ENCODE measurements around the gene KIN. TPM values are rescaled to one million over a fixed set of nuclear protein-coding genes. Genes with fewer than 3 reads are reported as not detected.

The KIN gene, protein sequence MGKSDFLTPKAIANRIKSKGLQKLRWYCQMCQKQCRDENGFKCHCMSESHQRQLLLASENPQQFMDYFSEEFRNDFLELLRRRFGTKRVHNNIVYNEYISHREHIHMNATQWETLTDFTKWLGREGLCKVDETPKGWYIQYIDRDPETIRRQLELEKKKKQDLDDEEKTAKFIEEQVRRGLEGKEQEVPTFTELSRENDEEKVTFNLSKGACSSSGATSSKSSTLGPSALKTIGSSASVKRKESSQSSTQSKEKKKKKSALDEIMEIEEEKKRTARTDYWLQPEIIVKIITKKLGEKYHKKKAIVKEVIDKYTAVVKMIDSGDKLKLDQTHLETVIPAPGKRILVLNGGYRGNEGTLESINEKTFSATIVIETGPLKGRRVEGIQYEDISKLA
- total RNA-seq (1 to 10 TPM; 5.4 to 8.5 (median 6.9) TPM), polyA plus RNA-seq (10 to 100 TPM in 1 of 2 donors, 1 to 10 TPM in 1; 7.1 to 13.3 TPM)
- long read RNA-seq, donor 1, full-length matches to known transcripts: 2 of 7 reads
- long read RNA-seq, donor 1, partial matches to known transcripts: 3 of 7 reads
- long read RNA-seq, donor 1, other reads (novel, unspliced or antisense): 2 of 7 reads
- long read RNA-seq, donor 2, full-length matches to known transcripts: 4 of 9 reads
- long read RNA-seq, donor 2, partial matches to known transcripts: 5 of 9 reads
- long read RNA-seq, donor 2, other reads (novel, unspliced or antisense): 0 of 9 reads
- long read RNA-seq, donor 3, full-length matches to known transcripts: 3 of 7 reads
- long read RNA-seq, donor 3, partial matches to known transcripts: 4 of 7 reads
- long read RNA-seq, donor 3, other reads (novel, unspliced or antisense): 0 of 7 reads

DNA sequence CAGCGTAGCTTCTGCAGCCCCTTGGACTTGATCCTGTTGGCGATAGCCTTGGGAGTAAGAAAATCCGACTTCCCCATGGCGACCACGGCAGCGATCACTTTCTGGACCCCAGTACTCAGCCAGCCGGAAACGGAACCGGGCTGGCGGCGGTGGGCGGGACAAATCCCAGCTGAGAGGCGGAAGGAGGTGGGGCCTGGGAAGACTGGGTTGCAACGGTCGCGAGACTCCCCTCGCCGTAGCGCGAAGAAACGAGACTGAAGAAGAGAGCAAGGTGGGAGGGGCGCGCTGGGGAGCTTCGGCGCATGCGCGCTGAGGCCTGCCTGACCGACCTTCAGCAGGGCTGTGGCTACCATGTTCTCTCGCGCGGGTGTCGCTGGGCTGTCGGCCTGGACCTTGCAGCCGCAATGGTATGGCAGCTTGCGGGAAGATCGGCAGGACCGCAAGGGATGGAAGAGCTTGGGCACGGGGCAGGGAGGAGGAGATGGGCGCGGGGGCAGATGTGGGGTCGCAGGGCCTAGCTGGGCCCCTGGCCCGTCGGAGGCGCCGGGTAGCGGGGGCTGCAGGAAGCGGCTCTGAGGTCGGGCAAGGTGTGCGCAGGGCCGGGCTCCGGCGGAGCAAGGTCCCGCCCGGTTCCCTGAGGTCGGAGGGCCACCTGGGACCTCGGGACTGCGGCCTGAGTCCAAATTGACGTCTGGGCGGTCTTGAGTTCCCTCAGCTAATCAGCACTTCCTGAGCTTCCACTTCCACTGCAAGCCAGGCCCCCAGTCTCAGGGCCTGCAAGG, at the start of gene KIN, which contains the start of gene ATP5F1C:
TSS of gene KIN (minus strand) at position 137 of the 782 bp plus-strand sequence. CDS start at position 77, 60 bp downstream.
TSS of gene ATP5F1C (plus strand) at position 321 of the 782 bp plus-strand sequence. CDS start at position 352, 31 bp downstream.
- Histone ChIP-seq H3K4me3 (peak within 1 kb of the TSS; percentile 63 to 97 (median 92)), H3K27ac (peak within 1 kb of the TSS; percentile 82 to 98 (median 95)), H3K4me1 (peaks cover 0 to 73% (median 60%) of the 10 kb centered on the region in 9 donors), H3K27me3 (no peaks in the 10 kb centered on the region), H3K36me3 (peaks cover 0 to 25% (median 0%) of the 10 kb centered on the region in 9 donors), H3K9me3 (no peaks in the 10 kb centered on the region)
- TF ChIP-seq CTCF (IDR thresholded peaks at IDR 0.05): no peak
- intact Hi-C loops (cut with DNase I): loop anchor here in 1 of 10 donors (1.0 kb wide), 1 partner anchor 30 kb away; the partner anchor contains the start of gene TAF3
- DNase-seq (peak; percentile 98), ATAC-seq (peak; percentile 97 to 99 (median 98))
- WGBS, 2 donors: 0% methylated on average over 55 to 59 of the region's 59 CpGs

DNA sequence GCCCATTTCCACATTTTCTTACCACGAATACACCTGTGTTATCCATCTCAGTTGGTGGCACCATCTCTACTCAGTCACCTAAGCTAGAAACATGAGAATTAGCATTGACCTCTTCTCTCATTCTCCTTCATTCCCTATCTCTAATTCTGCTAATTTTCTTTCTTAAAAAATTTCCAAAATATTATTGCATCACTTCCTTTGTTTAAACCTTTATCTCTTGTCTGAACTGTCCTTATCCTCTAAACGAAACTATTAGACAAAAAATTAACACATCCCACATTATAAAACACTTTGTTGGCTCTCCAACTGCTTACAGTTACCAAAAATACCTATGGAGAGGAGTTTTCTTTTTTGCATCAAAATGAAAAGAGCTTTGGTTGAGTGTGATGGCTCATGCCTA, 48.8 kb upstream of the KIN start:
- TF ChIP-seq CTCF (IDR thresholded peaks at IDR 0.05): no peak
- no peak overlapping the region for H3K27ac ChIP-seq
- DNase-seq (no peak), ATAC-seq (no peak)
- H3K27me3 ChIP-seq: no peaks in the 10 kb centered on the region
- H3K4me3 ChIP-seq: no peak overlapping the region
- WGBS, 2 donors: 91% methylated on average over 2 of the region's 2 CpGs
- no peaks in the 10 kb centered on the region for H3K9me3 ChIP-seq
- H3K4me1 ChIP-seq: no peaks in the 10 kb centered on the region
- peaks cover 0 to 16% (median 0%) of the 10 kb centered on the region in 9 donors for H3K36me3 ChIP-seq
- intact Hi-C loops (cut with DNase I): no loop called here

- DNase-seq: no peak
- intact Hi-C loops (cut with DNase I): no loop called here
- ATAC-seq: no peak
- Histone ChIP-seq H3K27ac (no peak overlapping the region), H3K9me3 (no peaks in the 10 kb centered on the region), H3K4me3 (no peak overlapping the region), H3K27me3 (no peaks in the 10 kb centered on the region), H3K36me3 (peaks cover 0 to 10% (median 0%) of the 10 kb centered on the region in 9 donors), H3K4me1 (peaks cover 0 to 14% (median 5%) of the 10 kb centered on the region in 9 donors)
- no peak for TF ChIP-seq CTCF (IDR thresholded peaks at IDR 0.05)
- 86 to 89% methylated on average over 3 of the region's 3 CpGs for WGBS, 2 donors
Observed at GRCh38 chr10:7834262-7834661, 46.5 kb upstream of the KIN start.

Measured in heart right ventricle (tissue), 16 donors.